H1 (cell line): ENCODE measurements around the gene SEMA5B. TPM values are rescaled to one million over a fixed set of nuclear protein-coding genes. Genes with fewer than 3 reads are reported as not detected.

Source experiments
- CTCF ChIA-PET: fragments of 300-600 bp; sonication (Branson Sonifier 250); formaldehyde crosslinking; loops from one replicate; lab custom pipeline; 2021; ENCODE audit not compliant: partially characterized antibody; lab: Charles Lee
- POLR2A ChIA-PET: fragments of 300-600 bp; sonication (Branson Sonifier 250); formaldehyde crosslinking; loops from one replicate; lab custom pipeline; 2021; ENCODE audit warnings: inconsistent platforms; ENCODE audit not compliant: partially characterized antibody; lab: Charles Lee
- DNase-seq, 2 experiments: peaks; one replicate each; pipeline versions ENCODE4 v3.0.0 to v3.0.0-alpha.2; 2010 to 2022; ENCODE audit warnings: low spot score in 2 of 2, low read depth in 1 of 2, mixed read lengths in 1 of 2
- FAIRE-seq: peaks from 2 replicates; lab custom pipeline; 2011; peaks lifted over from hg19 to GRCh38; lab: Jason Lieb, UNC
- H2AFZ ChIP-seq: 2 replicates; pipeline ENCODE4 v1.8.1; 2012; ENCODE audit warnings: low read length, inconsistent platforms
- H2AK5ac ChIP-seq: 2 replicates; pipeline ENCODE4 v1.6.1; 2013; ENCODE audit warnings: low read depth, low read length
- H2BK120ac ChIP-seq: replicated peaks from 2 replicates; pipeline ENCODE3; 2013; ENCODE audit warnings: low read depth, low read length, inconsistent platforms
- H2BK12ac ChIP-seq: 2 replicates; pipeline ENCODE4 v1.6.1; 2013; ENCODE audit warnings: low read depth, low read length
- H2BK15ac ChIP-seq: 2 replicates; pipeline ENCODE4 v1.6.1; 2013; ENCODE audit warnings: low read length
- H2BK20ac ChIP-seq: 2 replicates; pipeline ENCODE4 v1.6.1; 2013; ENCODE audit warnings: low read length
- H2BK5ac ChIP-seq: 2 replicates; pipeline ENCODE4 v1.6.1; 2013; ENCODE audit warnings: low read depth, low read length
- H3K14ac ChIP-seq: 2 replicates; pipeline ENCODE4 v1.6.1; 2013; ENCODE audit warnings: inconsistent platforms; ENCODE audit not compliant: insufficient read length
- H3K18ac ChIP-seq: 2 replicates; pipeline ENCODE4 v1.6.1; 2013; ENCODE audit warnings: low read length; ENCODE audit errors: extremely low read depth
- H3K23ac ChIP-seq: 2 replicates; pipeline ENCODE4 v1.6.1; 2013; ENCODE audit warnings: inconsistent platforms; ENCODE audit not compliant: insufficient read length
- H3K23me2 ChIP-seq: 2 replicates; pipeline ENCODE4 v1.6.1; 2013; ENCODE audit warnings: low read depth, low read length
- H3K27ac ChIP-seq: 2 replicates; pipeline ENCODE4 v1.6.1; 2011; ENCODE audit warnings: low read depth, low read length, inconsistent platforms
- H3K27me3 ChIP-seq, 4 experiments: replicated peaks in 1 of 4; 1 replicate in 1 of 4; 2 replicates in 3 of 4; pipeline versions ENCODE4 v1.6.1 to v1.8.1; 2011 to 2013; ENCODE audit warnings: low read length in 3 of 4, mild to moderate bottlenecking in 3 of 4, inconsistent platforms in 2 of 4, mixed read lengths in 2 of 4, moderate library complexity in 1 of 4; ENCODE audit not compliant: control insufficient read depth in 3 of 4, insufficient read depth in 3 of 4; ENCODE audit errors: extremely low read depth in 1 of 4
- H3K36me3 ChIP-seq, 4 experiments: 2 replicates each; pipeline versions ENCODE4 v1.6.1 to v1.8.1; 2011 to 2013; ENCODE audit warnings: mild to moderate bottlenecking in 4 of 4, low read length in 3 of 4, moderate library complexity in 2 of 4, control low read depth in 1 of 4, inconsistent platforms in 1 of 4; ENCODE audit not compliant: insufficient read depth in 4 of 4, control insufficient read depth in 2 of 4
- H3K4ac ChIP-seq: replicated peaks from 2 replicates; pipeline ENCODE3; 2013; ENCODE audit warnings: low read length, low read depth, mixed read lengths, inconsistent platforms; ENCODE audit not compliant: insufficient read length
- H3K4me1 ChIP-seq, 4 experiments: replicated peaks in 1 of 4; 1 replicate in 1 of 4; 2 replicates in 3 of 4; pipeline versions ENCODE4 v1.6.1 to v1.8.1; 2011 to 2013; ENCODE audit warnings: low read length in 3 of 4, inconsistent platforms in 2 of 4, mixed read lengths in 1 of 4; ENCODE audit not compliant: insufficient read depth in 4 of 4, control insufficient read depth in 3 of 4
- H3K4me2 ChIP-seq, 2 experiments: 2 replicates each; pipeline versions ENCODE4 v1.6.1 to v1.8.1; 2011 to 2013; ENCODE audit warnings: low read depth in 2 of 2, low read length in 2 of 2, control low read depth in 1 of 2, inconsistent platforms in 1 of 2, mild to moderate bottlenecking in 1 of 2; ENCODE audit not compliant: insufficient read depth in 1 of 2
- H3K4me3 ChIP-seq, 4 experiments: fragments of 200-600, 300-600 bp in 1 of 4; sonication (generic), shearing (Covaris generic), sonication (Bioruptor Twin) in 1 of 4; 2 replicates each; pipeline versions ENCODE4 v1.5.1 to v1.8.1; 2011 to 2016; ENCODE audit warnings: low read length in 4 of 4, low read depth in 3 of 4, control low read depth in 2 of 4, inconsistent platforms in 2 of 4, mild to moderate bottlenecking in 2 of 4, mixed read lengths in 1 of 4, moderate library complexity in 1 of 4; ENCODE audit not compliant: insufficient read depth in 2 of 4; ENCODE audit errors: extremely low read depth in 1 of 4
- H3K56ac ChIP-seq: replicated peaks from 2 replicates; pipeline ENCODE3; 2013; ENCODE audit warnings: low read depth, mild to moderate bottlenecking, mixed read lengths, low read length, inconsistent platforms; ENCODE audit not compliant: insufficient read length
- H3K79me1 ChIP-seq: 2 replicates; pipeline ENCODE4 v1.6.1; 2013; ENCODE audit warnings: low read depth, low read length, control low read depth
- H3K79me2 ChIP-seq, 2 experiments: 2 replicates each; pipeline versions ENCODE4 v1.6.1 to v1.8.1; 2012 to 2013; ENCODE audit warnings: low read length in 2 of 2, mild to moderate bottlenecking in 2 of 2, inconsistent platforms in 1 of 2; ENCODE audit not compliant: insufficient read depth in 2 of 2, control insufficient read depth in 1 of 2
- H3K9ac ChIP-seq, 4 experiments: replicated peaks in 1 of 4; 1 replicate in 1 of 4; 2 replicates in 3 of 4; pipeline versions ENCODE4 v1.6.1 to v1.8.1; 2011 to 2013; ENCODE audit warnings: low read depth in 3 of 4, low read length in 3 of 4, control low read depth in 2 of 4, mild to moderate bottlenecking in 2 of 4, moderate library complexity in 2 of 4, inconsistent platforms in 1 of 4; ENCODE audit errors: extremely low read depth in 1 of 4
- H3K9me3 ChIP-seq, 2 experiments: 2 replicates each; pipeline versions ENCODE4 v1.6.1 to v1.8.1; 2012 to 2013; ENCODE audit warnings: mild to moderate bottlenecking in 2 of 2, moderate library complexity in 2 of 2, control low read depth in 1 of 2, inconsistent platforms in 1 of 2, low read depth in 1 of 2, low read length in 1 of 2, mixed read lengths in 1 of 2; ENCODE audit not compliant: insufficient read depth in 2 of 2
- H4K20me1 ChIP-seq, 2 experiments: replicated peaks in 1 of 2; 2 replicates each; pipeline versions ENCODE3 to v1.8.1; 2011 to 2013; ENCODE audit warnings: inconsistent platforms in 2 of 2, low read length in 2 of 2, mild to moderate bottlenecking in 1 of 2; ENCODE audit not compliant: insufficient read depth in 2 of 2, control insufficient read depth in 1 of 2
- H4K5ac ChIP-seq: 2 replicates; pipeline ENCODE4 v1.6.1; 2013; ENCODE audit warnings: low read length, low read depth, mixed read lengths, inconsistent platforms; ENCODE audit not compliant: insufficient read length
- H4K8ac ChIP-seq: 2 replicates; pipeline ENCODE4 v1.8.0; 2013; ENCODE audit warnings: mild to moderate bottlenecking, moderate library complexity, low read length, inconsistent platforms; ENCODE audit not compliant: insufficient read depth; ENCODE audit errors: extremely low read depth
- H4K91ac ChIP-seq: replicated peaks from 2 replicates; pipeline ENCODE3; 2013; ENCODE audit warnings: low read length, mixed read lengths, inconsistent platforms; ENCODE audit not compliant: insufficient read length
- BACH1 ChIP-seq: IDR thresholded peaks from 2 replicates; pipeline ENCODE4 v1.6.1; 2012; ENCODE audit warnings: low read length, improper control_type of control experiment
- EGR1 ChIP-seq: IDR thresholded peaks from 2 replicates; pipeline ENCODE4 v1.6.1; 2011; ENCODE audit warnings: low read depth, low read length, borderline replicate concordance
- EZH2 ChIP-seq: fragments of 200-600 bp; sonication (generic); IDR thresholded peaks from 2 replicates; pipeline ENCODE4 v1.7.1; 2012; ENCODE audit warnings: low read depth, mild to moderate bottlenecking, moderate library complexity, low read length, inconsistent platforms; ENCODE audit not compliant: severe bottlenecking
- HDAC2 ChIP-seq, 2 experiments: fragments of 300-600 bp in 1 of 2; sonication (generic) in 1 of 2; IDR thresholded peaks; 2 replicates each; pipeline ENCODE4 v1.6.1; 2011 to 2012; ENCODE audit warnings: low read depth in 2 of 2, low read length in 2 of 2, mild to moderate bottlenecking in 2 of 2, moderate library complexity in 2 of 2, borderline replicate concordance in 1 of 2, inconsistent platforms in 1 of 2
- HDAC6 ChIP-seq: IDR thresholded peaks from one replicate; pipeline ENCODE4 v1.7.1; 2012; ENCODE audit warnings: low read depth, mild to moderate bottlenecking, inconsistent platforms, low read length, moderate library complexity
- NANOG ChIP-seq: IDR thresholded peaks from 2 replicates; pipeline ENCODE4 v1.6.1; 2011; ENCODE audit warnings: low read length, low read depth, mild to moderate bottlenecking, inconsistent platforms; ENCODE audit not compliant: insufficient read depth, poor library complexity, severe bottlenecking
- PHF8 ChIP-seq: fragments of 200-600 bp; sonication (generic); conservative IDR thresholded peaks from 2 replicates; pipeline ENCODE4 v1.7.1; 2012; ENCODE audit warnings: low read depth, mild to moderate bottlenecking, inconsistent platforms, low read length, moderate library complexity
- RAD21 ChIP-seq, 2 experiments: IDR thresholded peaks in 1 of 2; conservative IDR thresholded peaks in 1 of 2; 2 replicates each; pipeline ENCODE4 v1.6.1; 2011; ENCODE audit warnings: low read depth in 2 of 2, low read length in 2 of 2, improper control_type of control experiment in 1 of 2, inconsistent platforms in 1 of 2, mild to moderate bottlenecking in 1 of 2, moderate library complexity in 1 of 2
- SIRT6 ChIP-seq: IDR thresholded peaks from one replicate; pipeline ENCODE4 v1.7.1; 2012; ENCODE audit warnings: low read length, inconsistent platforms
- SP1 ChIP-seq: IDR thresholded peaks from 2 replicates; pipeline ENCODE4 v1.6.1; 2011; ENCODE audit warnings: low read depth, low read length
- WGBS, 2 experiments: shearing (Covaris generic) in 1 of 2; methylation state at CpG; one replicate each; pipeline versions ENCODE4 v1.1.6 to v1.1.7; 2013 to 2015; ENCODE audit warnings: low lambda C conversion rate in 2 of 2, mixed read lengths in 2 of 2, inconsistent platforms in 1 of 2, low coverage in 1 of 2, missing lambda C conversion rate in 1 of 2; ENCODE audit not compliant: insufficient replicate concordance in 2 of 2, insufficient coverage in 1 of 2, insufficient read length in 1 of 2; ENCODE audit errors: extremely low coverage in 1 of 2, missing lambda C conversion rate in 1 of 2; 5-methylcytosine and 5-hydroxymethylcytosine counted together
- polyA plus RNA-seq, 7 experiments: library from polyadenylated mRNA; depleted of rRNA in 3 of 7; stranded (reverse) in 5 of 7; unstranded in 2 of 7; fragments of >200 nt in 5 of 7; fragments of 200-250 nt in 2 of 7; gene quantifications; 1 replicate in 5 of 7; 2 replicates in 1 of 7; 4 replicates in 1 of 7; pipeline versions ENCODE4 v1.2.1 to v1.2.3, GENCODE V29; 2011 to 2013; ENCODE audit warnings: missing spikeins in 2 of 7, mixed read lengths in 2 of 7
- total RNA-seq: library from RNA; stranded (reverse); fragmentation: NEBNext Ultra II Directional; extraction: Animal tissue kit (Norgen Biotek cat#: 25700); gene quantifications from 2 replicates; pipeline ENCODE4 v1.2.1, GENCODE V29; 2021
- TF ChIP-seq, protein P1 (sequence below): IDR thresholded peaks from 2 replicates; pipeline ENCODE4 v1.6.1; 2012; ENCODE audit warnings: low read length, inconsistent platforms

SEMA5B gene
- total and polyA plus RNA-seq, 2 of the 8 experiments (the other 6 are each of a cell fraction or from before 2014, with no cell fraction given), result 13.1 to 22.4 TPM

- H3K79me2 ChIP-seq, result no peaks in the 10 kb centered on the region
- no peak overlapping the region for H2BK5ac ChIP-seq
- H3K9ac ChIP-seq, result no peak overlapping the region
- H3K4me1 ChIP-seq, result peaks cover 0 to 10% (median 3%) of the 10 kb centered on the region in 4 experiments; a peak in 5 of 7 replicates
- no peaks in the 10 kb centered on the region; a peak in 1 of 7 replicates for H3K27me3 ChIP-seq
- no peaks in the 10 kb centered on the region; the same call in 1 of the 2 replicates for H3K23me2 ChIP-seq
- peaks cover 0 to 2% of the 10 kb centered on the region in 2 experiments for H4K20me1 ChIP-seq
- no peak overlapping the region for H3K14ac ChIP-seq
- H3K27ac ChIP-seq, result no peak overlapping the region
- 0 out of 2 replicates have a peak overlapping the region, but pooled peaks have one; percentile 17 for H4K8ac ChIP-seq
- H3K56ac ChIP-seq, result no peak overlapping the region
- H3K23ac ChIP-seq, result no peak overlapping the region
- no peak overlapping the region for H3K4me2 ChIP-seq
- DNase-seq, result no peak
- ChIA-PET CTCF (interaction anchor here (0.8 to 6.3 kb wide), 25 partner anchors 13 to 307 kb away, joined by 3 to 151 read pairs (median 4); partner anchors contain the start of gene SEMA5B), POLR2A (interaction anchor here (0.6 kb wide), 1 partner anchor 266 kb away, joined by 3 read pairs; no protein-coding TSS in a partner anchor)
- 96% methylated on average over 4 of the region's 5 CpGs; no CpG with 5 or more reads in 1 of the 2 experiments for WGBS, 2 experiments
- no peak overlapping the region for H4K91ac ChIP-seq
- H3K36me3 ChIP-seq, result no peaks in the 10 kb centered on the region
- no peak overlapping the region for H4K5ac ChIP-seq
- H2BK15ac ChIP-seq, result no peak overlapping the region
- no peak for FAIRE-seq
- no peak overlapping the region for H3K4me3 ChIP-seq
- no peak overlapping the region for H2BK12ac ChIP-seq
- H2BK120ac ChIP-seq, result no peak overlapping the region
- H3K9me3 ChIP-seq, result no peaks in the 10 kb centered on the region
- H2AFZ ChIP-seq, result no peak overlapping the region
- no peak overlapping the region for H2BK20ac ChIP-seq
- no peak overlapping the region for H2AK5ac ChIP-seq
- no peak overlapping the region for H3K4ac ChIP-seq
- no peak overlapping the region for H3K18ac ChIP-seq
- H3K79me1 ChIP-seq, result no peaks in the 10 kb centered on the region; the same call in 1 of the 2 replicates
- no peak for TF ChIP-seq SP1
- TF ChIP-seq HDAC2 (IDR thresholded peaks at IDR 0.05; ENCODE audit: borderline replicate concordance in 1 of 2, low read depth in 2 of 2, low read length in 2 of 2), result no peak
- no peak for TF ChIP-seq NANOG
- no peak for TF ChIP-seq SIRT6
- TF ChIP-seq PHF8, result no peak
- TF ChIP-seq EGR1, result no peak
- TF ChIP-seq RAD21 (IDR thresholded peaks at IDR 0.05 in 1 of 2, conservative IDR thresholded peaks at IDR 0.05 in 1 of 2; ENCODE audit: low read depth in 2 of 2, low read length in 2 of 2), result no peak
- no peak for TF ChIP-seq EZH2
- TF ChIP-seq, protein P1, sequence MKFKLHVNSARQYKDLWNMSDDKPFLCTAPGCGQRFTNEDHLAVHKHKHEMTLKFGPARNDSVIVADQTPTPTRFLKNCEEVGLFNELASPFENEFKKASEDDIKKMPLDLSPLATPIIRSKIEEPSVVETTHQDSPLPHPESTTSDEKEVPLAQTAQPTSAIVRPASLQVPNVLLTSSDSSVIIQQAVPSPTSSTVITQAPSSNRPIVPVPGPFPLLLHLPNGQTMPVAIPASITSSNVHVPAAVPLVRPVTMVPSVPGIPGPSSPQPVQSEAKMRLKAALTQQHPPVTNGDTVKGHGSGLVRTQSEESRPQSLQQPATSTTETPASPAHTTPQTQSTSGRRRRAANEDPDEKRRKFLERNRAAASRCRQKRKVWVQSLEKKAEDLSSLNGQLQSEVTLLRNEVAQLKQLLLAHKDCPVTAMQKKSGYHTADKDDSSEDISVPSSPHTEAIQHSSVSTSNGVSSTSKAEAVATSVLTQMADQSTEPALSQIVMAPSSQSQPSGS, result no peak
- TF ChIP-seq HDAC6, result no peak
- no peak for TF ChIP-seq BACH1
These were observed 86.9 kb downstream of the SEMA5B start for GRCh38 chr3:122940628-122941086.
